PFSK-1 (cell line): ENCODE results near the gene FBXW11.

Experiments
- FOXP2 ChIP-seq: optimal IDR thresholded peaks from 2 replicates; pipeline ENCODE3; 2011; ENCODE audit warnings: borderline replicate concordance, control low read depth, inconsistent platforms; ENCODE audit not compliant: insufficient read depth; ENCODE audit errors: extremely low read length, extremely low read depth
- POLR2AphosphoS5 ChIP-seq: IDR thresholded peaks from 2 replicates; pipeline ENCODE4 v1.6.1; 2012; ENCODE audit warnings: low read depth, mild to moderate bottlenecking, control low read depth, low read length, moderate library complexity
- SIN3A ChIP-seq: IDR thresholded peaks from 2 replicates; pipeline ENCODE4 v1.6.1; 2012; ENCODE audit warnings: mild to moderate bottlenecking, low read length, moderate library complexity, borderline replicate concordance; ENCODE audit not compliant: insufficient read depth
- TAF1 ChIP-seq: IDR thresholded peaks from 2 replicates; pipeline ENCODE4 v1.6.1; 2012; ENCODE audit warnings: low read length, control low read depth, borderline replicate concordance; ENCODE audit not compliant: insufficient read depth
- TF ChIP-seq, protein P1 (sequence below), 2 experiments: IDR thresholded peaks; 2 replicates each; pipeline versions ENCODE4 v1.6.1 to v1.8.0; 2011 to 2012; ENCODE audit warnings: low read depth in 2 of 2, low read length in 2 of 2, control low read depth in 1 of 2, inconsistent platforms in 1 of 2, mild to moderate bottlenecking in 1 of 2, moderate library complexity in 1 of 2; ENCODE audit not compliant: insufficient read depth in 1 of 2

DNA sequence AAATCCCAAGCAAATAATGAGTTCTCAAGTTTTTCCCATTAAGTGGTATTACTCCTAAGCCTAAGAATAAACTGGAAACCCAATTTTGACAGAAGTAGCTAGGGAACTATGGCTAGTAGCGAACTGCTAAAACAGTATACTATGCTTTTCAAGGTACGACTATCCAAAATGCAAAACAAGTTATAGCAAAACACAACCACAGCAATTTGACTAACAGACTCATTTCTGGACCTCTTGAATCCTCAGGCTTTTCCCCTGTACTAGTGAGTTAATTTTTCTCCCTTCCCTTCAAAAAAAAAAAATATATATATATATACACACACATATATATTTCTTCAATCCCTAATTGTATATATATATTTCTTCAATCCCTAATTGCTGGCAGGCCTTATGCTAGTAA lies 7.3 kb downstream of the FBXW11 start:
- TF ChIP-seq POLR2AphosphoS5: no peak
- no peak for TF ChIP-seq SIN3A
- TF ChIP-seq TAF1: no peak
- TF ChIP-seq, protein P1, sequence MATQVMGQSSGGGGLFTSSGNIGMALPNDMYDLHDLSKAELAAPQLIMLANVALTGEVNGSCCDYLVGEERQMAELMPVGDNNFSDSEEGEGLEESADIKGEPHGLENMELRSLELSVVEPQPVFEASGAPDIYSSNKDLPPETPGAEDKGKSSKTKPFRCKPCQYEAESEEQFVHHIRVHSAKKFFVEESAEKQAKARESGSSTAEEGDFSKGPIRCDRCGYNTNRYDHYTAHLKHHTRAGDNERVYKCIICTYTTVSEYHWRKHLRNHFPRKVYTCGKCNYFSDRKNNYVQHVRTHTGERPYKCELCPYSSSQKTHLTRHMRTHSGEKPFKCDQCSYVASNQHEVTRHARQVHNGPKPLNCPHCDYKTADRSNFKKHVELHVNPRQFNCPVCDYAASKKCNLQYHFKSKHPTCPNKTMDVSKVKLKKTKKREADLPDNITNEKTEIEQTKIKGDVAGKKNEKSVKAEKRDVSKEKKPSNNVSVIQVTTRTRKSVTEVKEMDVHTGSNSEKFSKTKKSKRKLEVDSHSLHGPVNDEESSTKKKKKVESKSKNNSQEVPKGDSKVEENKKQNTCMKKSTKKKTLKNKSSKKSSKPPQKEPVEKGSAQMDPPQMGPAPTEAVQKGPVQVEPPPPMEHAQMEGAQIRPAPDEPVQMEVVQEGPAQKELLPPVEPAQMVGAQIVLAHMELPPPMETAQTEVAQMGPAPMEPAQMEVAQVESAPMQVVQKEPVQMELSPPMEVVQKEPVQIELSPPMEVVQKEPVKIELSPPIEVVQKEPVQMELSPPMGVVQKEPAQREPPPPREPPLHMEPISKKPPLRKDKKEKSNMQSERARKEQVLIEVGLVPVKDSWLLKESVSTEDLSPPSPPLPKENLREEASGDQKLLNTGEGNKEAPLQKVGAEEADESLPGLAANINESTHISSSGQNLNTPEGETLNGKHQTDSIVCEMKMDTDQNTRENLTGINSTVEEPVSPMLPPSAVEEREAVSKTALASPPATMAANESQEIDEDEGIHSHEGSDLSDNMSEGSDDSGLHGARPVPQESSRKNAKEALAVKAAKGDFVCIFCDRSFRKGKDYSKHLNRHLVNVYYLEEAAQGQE (IDR thresholded peaks at IDR 0.05; ENCODE audit: insufficient read depth in 1 of 2, low read depth in 2 of 2, low read length in 2 of 2): no peak
- no peak for TF ChIP-seq FOXP2
